Suprapubic skin (tissue), 4 donors: ENCODE data around the gene ZYG11A.

ENCODE experiments used
- CTCF ChIP-seq, 2 donors: fragments of 200-600 bp in 1 of 2; fragments of 450-650 bp in 1 of 2; sonication (generic) in 1 of 2; IDR thresholded peaks; one replicate each; pipeline ENCODE4 v1.5.1; 2016 to 2019; ENCODE audit warnings: antibody characterized with exemption in 2 of 2, mild to moderate bottlenecking in 1 of 2, moderate library complexity in 1 of 2
- POLR2A ChIP-seq, 2 donors: fragments of 450-650 bp; IDR thresholded peaks; one replicate each; pipeline ENCODE4 v1.6.1; 2017; ENCODE audit warnings: antibody characterized with exemption in 2 of 2, mild to moderate bottlenecking in 2 of 2, moderate library complexity in 2 of 2
- POLR2AphosphoS5 ChIP-seq, 3 donors: sonication (generic); formaldehyde crosslinking; IDR thresholded peaks; one replicate each; pipeline ENCODE4 v1.6.1; 2017; ENCODE audit warnings: antibody characterized with exemption in 3 of 3

- TF ChIP-seq POLR2AphosphoS5 (IDR thresholded peaks at IDR 0.05) (no peak), POLR2A (IDR thresholded peaks at IDR 0.05) (no peak), CTCF (IDR thresholded peaks at IDR 0.05) (no peak)
These were observed 24.7 kb downstream of the ZYG11A start for GRCh38 chr1:52867087-52867863.
